ENCODE results near the gene KNDC1.

GRCh38 chr10:133254421-133255120 lies 94.6 kb downstream of the KNDC1 start:
- TF ChIP-seq CTCF (IDR thresholded peaks at IDR 0.05) (no peak), EZH2 (IDR thresholded peaks at IDR 0.05; ENCODE audit: borderline replicate concordance, insufficient read depth, low read depth, low read length, poor library complexity, severe bottlenecking) (no peak)
